Measurements from ENCODE around the gene CYP2E1. TPM values are rescaled to one million over a fixed set of nuclear protein-coding genes. Genes with fewer than 3 reads are reported as not detected.

Gene CYP2E1
- total RNA-seq, 1 donor from 2014 or later = 11.9 TPM

- intact Hi-C loops (cut with DNase I) = no loop called here
- Histone ChIP-seq H3K4me3 (peak overlapping the region in 1 of 2 donors; percentile 49), H3K27ac (no peak overlapping the region), H3K9me3 (no peaks in the 10 kb centered on the region), H3K36me3 (no peaks in the 10 kb centered on the region), H3K27me3 (peaks cover 13% of the 10 kb centered on the region), H3K4me1 (no peaks in the 10 kb centered on the region)
- TF ChIP-seq CTCF (IDR thresholded peaks at IDR 0.05) = no peak
- no peak for DNase-seq (ENCODE audit: low spot score in 2 of 2)
Measured at GRCh38 chr10:133529576-133529946, 2.4 kb downstream of the CYP2E1 start.

GRCh38 chr10:133530506-133530905, 3.3 kb downstream of the CYP2E1 start:
- no peaks in the 10 kb centered on the region for H3K9me3 ChIP-seq
- H3K27ac ChIP-seq = no peak overlapping the region
- intact Hi-C loops (cut with DNase I) = no loop called here
- no peaks in the 10 kb centered on the region for H3K36me3 ChIP-seq
- no peak overlapping the region for H3K4me3 ChIP-seq
- DNase-seq (ENCODE audit: low spot score in 2 of 2) = no peak
- H3K27me3 ChIP-seq = peaks cover 13% of the 10 kb centered on the region
- TF ChIP-seq CTCF (IDR thresholded peaks at IDR 0.05) = no peak
- H3K4me1 ChIP-seq = no peaks in the 10 kb centered on the region

GRCh38 chr10:133532871-133533270, 5.7 kb downstream of the CYP2E1 start:
- peaks cover 10% of the 10 kb centered on the region for H3K27me3 ChIP-seq

GRCh38 chr10:133534417-133534816, 7.3 kb downstream of the CYP2E1 start:
- H3K27ac ChIP-seq = no peak overlapping the region
- DNase-seq (ENCODE audit: low spot score in 2 of 2) = no peak
- H3K9me3 ChIP-seq = no peaks in the 10 kb centered on the region
- no peaks in the 10 kb centered on the region for H3K36me3 ChIP-seq
- H3K27me3 ChIP-seq = no peaks in the 10 kb centered on the region
- H3K4me3 ChIP-seq = no peak overlapping the region
- no peak for TF ChIP-seq CTCF (IDR thresholded peaks at IDR 0.05)
- intact Hi-C loops (cut with DNase I) = no loop called here
- no peaks in the 10 kb centered on the region for H3K4me1 ChIP-seq

More at GRCh38 chr10:133532871-133533270, 5.7 kb downstream of the CYP2E1 start:
- Histone ChIP-seq H3K27ac (no peak overlapping the region), H3K4me3 (no peak overlapping the region), H3K4me1 (no peaks in the 10 kb centered on the region), H3K36me3 (no peaks in the 10 kb centered on the region), H3K9me3 (no peaks in the 10 kb centered on the region)
- intact Hi-C loops (cut with DNase I) = no loop called here
- DNase-seq (ENCODE audit: low spot score in 2 of 2) = no peak
- TF ChIP-seq CTCF (IDR thresholded peaks at IDR 0.05) = no peak

GRCh38 chr10:133536198-133536597, 9.0 kb downstream of the CYP2E1 start:
- no peak for DNase-seq (ENCODE audit: low spot score in 2 of 2)
- TF ChIP-seq CTCF (IDR thresholded peaks at IDR 0.05) = no peak

More at GRCh38 chr10:133536198-133536597, 9.0 kb downstream of the CYP2E1 start:
- Histone ChIP-seq H3K4me3 (no peak overlapping the region), H3K4me1 (no peaks in the 10 kb centered on the region), H3K36me3 (no peaks in the 10 kb centered on the region), H3K27ac (no peak overlapping the region), H3K9me3 (no peaks in the 10 kb centered on the region), H3K27me3 (no peaks in the 10 kb centered on the region)
- intact Hi-C loops (cut with DNase I) = no loop called here

Data from ascending aorta (tissue), 2 donors.